Measurements from ENCODE around the gene AP2M1.
"Not testable (repeated sequence)": the region's sequence is repeated elsewhere in the genome, so short reads cannot be mapped to it uniquely, and the experiment has no call there.

Gene AP2M1

GRCh38 chr3:184157206-184157605 is 17.4 kb upstream of the AP2M1 start:
- DNase-seq = no peak
- no peak for ATAC-seq

- ATAC-seq (no peak), DNase-seq (no peak)
Observed at GRCh38 chr3:184158404-184158803, 16.3 kb upstream of the AP2M1 start.

- DNase-seq (no peak), ATAC-seq (no peak)
Observed at GRCh38 chr3:184160456-184160855, 14.2 kb upstream of the AP2M1 start.

- DNase-seq, ATAC-seq: not testable (repeated sequence)
Observed at GRCh38 chr3:184162571-184163070, 12.0 kb upstream of the AP2M1 start.

- no peak for DNase-seq
- ATAC-seq = no peak
Observed at GRCh38 chr3:184164648-184165330, 9.9 kb upstream of the AP2M1 start.

GRCh38 chr3:184165543-184165942 is 9.1 kb upstream of the AP2M1 start:
- DNase-seq = no peak
- no peak for ATAC-seq

GRCh38 chr3:184166671-184167070 is 8.0 kb upstream of the AP2M1 start:
- ATAC-seq = no peak
- DNase-seq = no peak

GRCh38 chr3:184167786-184168185 is 6.9 kb upstream of the AP2M1 start:
- ATAC-seq (no peak), DNase-seq (no peak)

- no peak for ATAC-seq
- no peak for DNase-seq
Observed at GRCh38 chr3:184168363-184169120, 6.1 kb upstream of the AP2M1 start.

- DNase-seq = no peak
- no peak for ATAC-seq
Observed at GRCh38 chr3:184169896-184170875, 4.5 kb upstream of the AP2M1 start.

GRCh38 chr3:184171562-184171961 is 3.1 kb upstream of the AP2M1 start:
- no peak for ATAC-seq
- no peak for DNase-seq

- DNase-seq = no peak
- ATAC-seq = no peak
Observed at GRCh38 chr3:184172681-184173373, 1.8 kb upstream of the AP2M1 start.

GRCh38 chr3:184173374-184173722 is 1.3 kb upstream of the AP2M1 start:
- DNase-seq (no peak), ATAC-seq (no peak)

GRCh38 chr3:184174284-184174645 is 390 bp upstream of the AP2M1 start:
- no peak for DNase-seq
- ATAC-seq = no peak

- DNase-seq (no peak), ATAC-seq (no peak)
Observed at GRCh38 chr3:184175506-184175905, 851 bp downstream of the AP2M1 start.

- no peak for DNase-seq
- ATAC-seq = no peak
Observed at GRCh38 chr3:184175981-184176376, 1.3 kb downstream of the AP2M1 start.

- DNase-seq (no peak), ATAC-seq (no peak)
Observed at GRCh38 chr3:184176377-184177330, 2.0 kb downstream of the AP2M1 start.

- no peak for DNase-seq
- no peak for ATAC-seq
Observed at GRCh38 chr3:184177331-184177731, 2.7 kb downstream of the AP2M1 start.

- no peak for ATAC-seq
Observed at GRCh38 chr3:184177767-184178306, 3.2 kb downstream of the AP2M1 start.

GRCh38 chr3:184178521-184179138 is 4.0 kb downstream of the AP2M1 start:
- no peak for DNase-seq
- no peak for ATAC-seq

More at GRCh38 chr3:184177767-184178306, 3.2 kb downstream of the AP2M1 start:
- no peak for DNase-seq
